Fibroblast of lung (primary cell): ENCODE data around the gene GRID1. TPM values are rescaled to one million over a fixed set of nuclear protein-coding genes. Genes with fewer than 3 reads are reported as not detected.

Experiments
- DNase-seq, 2 donors: peaks; one replicate each; pipeline versions ENCODE4 v3.0.0 to v3.0.0-alpha.2; 2010; ENCODE audit warnings: low read depth in 2 of 2
- H2AFZ ChIP-seq: 2 replicates; pipeline ENCODE4 v1.5.1; 2012; ENCODE audit warnings: low read length, control low read depth, inconsistent platforms
- H3K27ac ChIP-seq: 2 replicates; pipeline ENCODE4 v1.5.1; 2011; ENCODE audit warnings: low read length, control low read depth; ENCODE audit not compliant: insufficient read depth
- H3K27me3 ChIP-seq: 2 replicates; pipeline ENCODE4 v1.5.1; 2011; ENCODE audit warnings: mild to moderate bottlenecking, low read length; ENCODE audit not compliant: control insufficient read depth, insufficient read depth
- H3K36me3 ChIP-seq: 2 replicates; pipeline ENCODE4 v1.5.1; 2011; ENCODE audit warnings: low read length; ENCODE audit not compliant: control insufficient read depth, insufficient read depth
- H3K4me1 ChIP-seq: 2 replicates; pipeline ENCODE4 v1.5.1; 2011; ENCODE audit warnings: low read length; ENCODE audit not compliant: control insufficient read depth, insufficient read depth; ENCODE audit errors: extremely low read depth
- H3K4me2 ChIP-seq: 2 replicates; pipeline ENCODE4 v1.5.1; 2011; ENCODE audit warnings: low read length, control low read depth; ENCODE audit not compliant: insufficient read depth; ENCODE audit errors: extremely low read depth
- H3K4me3 ChIP-seq, 4 experiments: fragments of 200-600 bp in 1 of 4; sonication (generic) in 1 of 4; replicated peaks in 1 of 4; 2 replicates each; pipeline ENCODE4 v1.5.1; 2011 to 2016; ENCODE audit warnings: low read length in 4 of 4, low read depth in 3 of 4, mild to moderate bottlenecking in 3 of 4, control low read depth in 2 of 4, inconsistent platforms in 1 of 4, mixed read lengths in 1 of 4; ENCODE audit not compliant: insufficient read depth in 1 of 4; ENCODE audit errors: control extremely low read depth in 1 of 4
- H3K79me2 ChIP-seq: 2 replicates; pipeline ENCODE4 v1.5.1; 2012; ENCODE audit warnings: mild to moderate bottlenecking, low read length, inconsistent platforms; ENCODE audit not compliant: control insufficient read depth, insufficient read depth
- H3K9ac ChIP-seq: 2 replicates; pipeline ENCODE4 v1.5.1; 2011; ENCODE audit warnings: mild to moderate bottlenecking, low read length, control low read depth; ENCODE audit not compliant: insufficient read depth
- H3K9me3 ChIP-seq: 2 replicates; pipeline ENCODE4 v1.5.1; 2012; ENCODE audit warnings: low read depth, low read length; ENCODE audit not compliant: control insufficient read depth, insufficient read depth
- H4K20me1 ChIP-seq: 2 replicates; pipeline ENCODE4 v1.5.1; 2011; ENCODE audit warnings: low read length; ENCODE audit not compliant: control insufficient read depth, insufficient read depth; ENCODE audit errors: extremely low read depth
- CTCF ChIP-seq, 2 donors: IDR thresholded peaks in 1 of 2; conservative IDR thresholded peaks in 1 of 2; 1 replicate in 1 of 2; 2 replicates in 1 of 2; pipeline ENCODE4 v1.5.1; 2011 to 2012; ENCODE audit warnings: low read length in 2 of 2, control low read depth in 1 of 2, inconsistent platforms in 1 of 2, low read depth in 1 of 2, mild to moderate bottlenecking in 1 of 2
- EZH2 ChIP-seq: IDR thresholded peaks from 2 replicates; pipeline ENCODE4 v1.5.1; 2012; ENCODE audit warnings: low read length, control low read depth, mild to moderate bottlenecking; ENCODE audit errors: missing control alignments
- polyA plus RNA-seq, 2 donors: library from polyadenylated mRNA; depleted of rRNA in 1 of 2; stranded (reverse) in 1 of 2; unstranded in 1 of 2; fragments of >200 nt; gene quantifications; 2 replicates each; pipeline ENCODE4 v1.2.1, GENCODE V29; 2011 to 2012; ENCODE audit warnings: missing spikeins in 1 of 2
- total RNA-seq: library from RNA; depleted of rRNA; stranded (reverse); fragments of >200 nt; gene quantifications from 2 replicates; pipeline ENCODE4 v1.2.1, GENCODE V29; 2014

The GRID1 gene
- total and polyA plus RNA-seq, 2 donors (not counting 1 experiment from before 2014, with no cell fraction given): 0.03 to 0.33 TPM

DNA sequence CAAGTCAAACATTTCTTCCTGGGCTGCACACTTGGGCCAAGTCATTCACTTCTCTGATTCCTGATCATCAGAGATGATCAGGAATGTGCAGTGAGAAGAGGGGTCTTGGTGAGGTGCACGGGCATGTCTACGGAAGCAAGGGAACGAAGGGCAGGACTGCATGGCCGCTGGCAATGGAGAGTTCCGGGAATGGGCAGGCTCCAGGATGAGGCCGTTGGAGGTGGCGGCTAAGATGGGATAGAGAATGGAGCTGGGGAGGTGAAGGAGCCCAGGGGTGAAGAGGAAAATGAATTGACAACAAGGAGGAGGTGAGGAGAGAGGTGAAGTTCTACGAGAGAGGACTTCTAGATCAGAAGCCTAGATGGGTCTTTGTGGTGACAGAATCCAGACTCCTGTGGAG, 260.0 kb downstream of the GRID1 start:
- Histone ChIP-seq H3K36me3 (no peaks in the 10 kb centered on the region), H2AFZ (no peak overlapping the region), H3K4me2 (no peak overlapping the region), H3K27me3 (no peaks in the 10 kb centered on the region), H3K4me3 (no peak overlapping the region), H3K4me1 (no peaks in the 10 kb centered on the region), H3K9ac (no peak overlapping the region), H4K20me1 (no peaks in the 10 kb centered on the region), H3K9me3 (no peaks in the 10 kb centered on the region), H3K27ac (no peak overlapping the region), H3K79me2 (no peaks in the 10 kb centered on the region)
- no peak for DNase-seq
- TF ChIP-seq EZH2: no peak
- TF ChIP-seq CTCF (conservative IDR thresholded peaks at IDR 0.05 in 1 of 2, IDR thresholded peaks at IDR 0.05 in 1 of 2; ENCODE audit: low read depth in 1 of 2, low read length in 2 of 2): no peak

- Histone ChIP-seq H3K79me2 (no peaks in the 10 kb centered on the region), H3K27ac (no peak overlapping the region), H3K9ac (no peak overlapping the region), H2AFZ (no peak overlapping the region), H3K9me3 (no peaks in the 10 kb centered on the region), H3K4me3 (no peak overlapping the region), H3K27me3 (no peaks in the 10 kb centered on the region), H4K20me1 (no peaks in the 10 kb centered on the region), H3K4me1 (no peaks in the 10 kb centered on the region), H3K4me2 (no peak overlapping the region), H3K36me3 (no peaks in the 10 kb centered on the region)
- TF ChIP-seq CTCF (conservative IDR thresholded peaks at IDR 0.05 in 1 of 2, IDR thresholded peaks at IDR 0.05 in 1 of 2; ENCODE audit: low read depth in 1 of 2, low read length in 2 of 2) (no peak), EZH2 (no peak)
- DNase-seq: no peak
Observed at GRCh38 chr10:86105640-86106039, 261.0 kb downstream of the GRID1 start.

GRCh38 chr10:86105181-86105580, 261.4 kb downstream of the GRID1 start:
- no peaks in the 10 kb centered on the region for H3K79me2 ChIP-seq
- no peak overlapping the region for H3K9ac ChIP-seq
- no peaks in the 10 kb centered on the region for H3K9me3 ChIP-seq
- DNase-seq: no peak
- no peak overlapping the region for H3K4me3 ChIP-seq
- TF ChIP-seq CTCF (conservative IDR thresholded peaks at IDR 0.05 in 1 of 2, IDR thresholded peaks at IDR 0.05 in 1 of 2; ENCODE audit: low read depth in 1 of 2, low read length in 2 of 2) (no peak), EZH2 (no peak)
- H2AFZ ChIP-seq: no peak overlapping the region
- no peaks in the 10 kb centered on the region for H4K20me1 ChIP-seq
- no peak overlapping the region for H3K4me2 ChIP-seq
- no peaks in the 10 kb centered on the region for H3K36me3 ChIP-seq
- H3K27ac ChIP-seq: no peak overlapping the region
- no peaks in the 10 kb centered on the region for H3K4me1 ChIP-seq
- H3K27me3 ChIP-seq: no peaks in the 10 kb centered on the region
